Upper lobe of left lung (tissue), 4 donors: ENCODE measurements around the gene ZNF581.

ENCODE experiments used
- POLR2AphosphoS5 ChIP-seq, 2 donors: sonication (generic); formaldehyde crosslinking; IDR thresholded peaks; one replicate each; pipeline ENCODE4 v1.5.1; 2017; ENCODE audit warnings: antibody characterized with exemption in 2 of 2
- TF ChIP-seq, protein P1 (sequence below), 6 experiments: fragments of 450-650 bp in 4 of 6; fragments of 200-600 bp in 2 of 6; sonication (generic) in 2 of 6; IDR thresholded peaks; one replicate each; pipeline ENCODE4 v1.5.1; 2016 to 2019; ENCODE audit warnings: antibody characterized with exemption in 6 of 6

- peak; percentile 84 to 94 for TF ChIP-seq POLR2AphosphoS5 (IDR thresholded peaks at IDR 0.05)
- TF ChIP-seq, protein P1, sequence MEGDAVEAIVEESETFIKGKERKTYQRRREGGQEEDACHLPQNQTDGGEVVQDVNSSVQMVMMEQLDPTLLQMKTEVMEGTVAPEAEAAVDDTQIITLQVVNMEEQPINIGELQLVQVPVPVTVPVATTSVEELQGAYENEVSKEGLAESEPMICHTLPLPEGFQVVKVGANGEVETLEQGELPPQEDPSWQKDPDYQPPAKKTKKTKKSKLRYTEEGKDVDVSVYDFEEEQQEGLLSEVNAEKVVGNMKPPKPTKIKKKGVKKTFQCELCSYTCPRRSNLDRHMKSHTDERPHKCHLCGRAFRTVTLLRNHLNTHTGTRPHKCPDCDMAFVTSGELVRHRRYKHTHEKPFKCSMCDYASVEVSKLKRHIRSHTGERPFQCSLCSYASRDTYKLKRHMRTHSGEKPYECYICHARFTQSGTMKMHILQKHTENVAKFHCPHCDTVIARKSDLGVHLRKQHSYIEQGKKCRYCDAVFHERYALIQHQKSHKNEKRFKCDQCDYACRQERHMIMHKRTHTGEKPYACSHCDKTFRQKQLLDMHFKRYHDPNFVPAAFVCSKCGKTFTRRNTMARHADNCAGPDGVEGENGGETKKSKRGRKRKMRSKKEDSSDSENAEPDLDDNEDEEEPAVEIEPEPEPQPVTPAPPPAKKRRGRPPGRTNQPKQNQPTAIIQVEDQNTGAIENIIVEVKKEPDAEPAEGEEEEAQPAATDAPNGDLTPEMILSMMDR (IDR thresholded peaks at IDR 0.05) = peak; percentile 98 to 100 (median 100)
These were observed 10.3 kb downstream of the ZNF581 start for GRCh38 chr19:55653651-55654322.
